Activated T-cell treated with anti-CD3 and anti-CD28 coated beads, Interleukin-2, amount 50 U/mL, for 4 hours (primary cell): ENCODE results near the gene CIAO2B. TPM values are rescaled to one million over a fixed set of nuclear protein-coding genes. Genes with fewer than 3 reads are reported as not detected.
"Not testable (repeated sequence)": the region's sequence is repeated elsewhere in the genome, so short reads cannot be mapped to it uniquely, and the experiment has no call there.

Experiments
- ATAC-seq, 2 donors: fragments of 200-7000 bp; cut with Tn5 transposase; one replicate each; pipeline ENCODE4 v1.10.0; 2021
- DNase-seq: peaks from one replicate; pipeline ENCODE4 v3.0.0-alpha.2; 2020
- H3K27me3 Mint-ChIP-seq: one replicate; pipeline ENCODE4 v1.8.0; 2021; ENCODE audit warnings: low read depth, mixed read lengths
- H3K36me3 Mint-ChIP-seq: one replicate; pipeline ENCODE4 v1.8.0; 2022; ENCODE audit warnings: mixed read lengths; ENCODE audit not compliant: insufficient read depth
- H3K4me1 Mint-ChIP-seq: one replicate; pipeline ENCODE4 v1.8.0; 2021; ENCODE audit warnings: low read depth, mixed read lengths
- H3K4me3 Mint-ChIP-seq: one replicate; pipeline ENCODE4 v1.8.0; 2021; ENCODE audit warnings: mild to moderate bottlenecking, moderate library complexity, mixed read lengths
- H3K9me3 Mint-ChIP-seq: one replicate; pipeline ENCODE4 v1.8.0; 2021; ENCODE audit warnings: mixed read lengths
- total RNA-seq, 3 donors: library from RNA; stranded (reverse); gene quantifications; one replicate each; pipeline ENCODE4 v1.2.1, GENCODE V29; 2021

CIAO2B gene
- total RNA-seq, 3 donors from 2014 or later, result 201 to 220 (median 212) TPM

- DNase-seq (no peak), ATAC-seq (peak in 1 of 2 donors; percentile 12)
- Mint-ChIP-seq H3K4me3 (peak overlapping the region; percentile 82), H3K36me3 (no peaks in the 10 kb centered on the region), H3K9me3 (peaks cover 4% of the 10 kb centered on the region), H3K27me3 (peaks cover 40% of the 10 kb centered on the region), H3K4me1 (peaks cover 18% of the 10 kb centered on the region)
Measured at GRCh38 chr16:66948837-66949225, 14.6 kb upstream of the CIAO2B start.

- ATAC-seq, result peak; percentile 29 to 31
- H3K4me1 Mint-ChIP-seq, result peaks cover 18% of the 10 kb centered on the region
- DNase-seq, result no peak
- no peaks in the 10 kb centered on the region for H3K36me3 Mint-ChIP-seq
- H3K9me3 Mint-ChIP-seq, result peaks cover 4% of the 10 kb centered on the region
- H3K27me3 Mint-ChIP-seq, result peaks cover 39% of the 10 kb centered on the region
- peak overlapping the region; percentile 82 for H3K4me3 Mint-ChIP-seq
Measured at GRCh38 chr16:66948134-66948836, 14.1 kb upstream of the CIAO2B start.

GRCh38 chr16:66947302-66948065 lies 13.3 kb upstream of the CIAO2B start:
- peak; percentile 82 for DNase-seq

GRCh38 chr16:66946974-66947301 lies 12.7 kb upstream of the CIAO2B start:
- H3K4me1 Mint-ChIP-seq, result peaks cover 18% of the 10 kb centered on the region

More at GRCh38 chr16:66947302-66948065, 13.3 kb upstream of the CIAO2B start:
- Mint-ChIP-seq H3K9me3 (peaks cover 4% of the 10 kb centered on the region), H3K4me3 (peak overlapping the region; percentile 82), H3K4me1 (peaks cover 18% of the 10 kb centered on the region), H3K36me3 (peaks cover 6% of the 10 kb centered on the region), H3K27me3 (peaks cover 33% of the 10 kb centered on the region)
- peak; percentile 86 to 87 for ATAC-seq

GRCh38 chr16:66946541-66946940 lies 12.3 kb upstream of the CIAO2B start:
- ATAC-seq, result no peak
- H3K9me3 Mint-ChIP-seq, result peaks cover 2% of the 10 kb centered on the region
- H3K4me1 Mint-ChIP-seq, result peaks cover 18% of the 10 kb centered on the region
- no peak overlapping the region for H3K4me3 Mint-ChIP-seq
- DNase-seq, result no peak
- H3K27me3 Mint-ChIP-seq, result peaks cover 24% of the 10 kb centered on the region
- H3K36me3 Mint-ChIP-seq, result peaks cover 11% of the 10 kb centered on the region

More at GRCh38 chr16:66946974-66947301, 12.7 kb upstream of the CIAO2B start:
- peaks cover 28% of the 10 kb centered on the region for H3K27me3 Mint-ChIP-seq
- no peak overlapping the region for H3K4me3 Mint-ChIP-seq
- H3K9me3 Mint-ChIP-seq, result peaks cover 4% of the 10 kb centered on the region
- DNase-seq (no peak), ATAC-seq (no peak)
- peaks cover 9% of the 10 kb centered on the region for H3K36me3 Mint-ChIP-seq

- Mint-ChIP-seq H3K4me1 (peaks cover 18% of the 10 kb centered on the region), H3K9me3 (no peaks in the 10 kb centered on the region), H3K4me3 (no peak overlapping the region), H3K27me3 (peaks cover 18% of the 10 kb centered on the region), H3K36me3 (peaks cover 11% of the 10 kb centered on the region)
- ATAC-seq (no peak), DNase-seq (no peak)
Measured at GRCh38 chr16:66945939-66946338, 11.7 kb upstream of the CIAO2B start.

- ATAC-seq, H3K4me3 Mint-ChIP-seq, DNase-seq, H3K9me3 Mint-ChIP-seq: not testable (repeated sequence)
- Mint-ChIP-seq H3K4me1 (peaks cover 18% of the 10 kb centered on the region), H3K36me3 (peaks cover 12% of the 10 kb centered on the region), H3K27me3 (peaks cover 11% of the 10 kb centered on the region)
Measured at GRCh38 chr16:66944971-66945370, 10.8 kb upstream of the CIAO2B start.

GRCh38 chr16:66944054-66944441 lies 9.8 kb upstream of the CIAO2B start:
- H3K27me3 Mint-ChIP-seq, result peaks cover 2% of the 10 kb centered on the region
- no peak for ATAC-seq
- H3K4me1 Mint-ChIP-seq, result peaks cover 17% of the 10 kb centered on the region
- no peaks in the 10 kb centered on the region for H3K9me3 Mint-ChIP-seq
- H3K4me3 Mint-ChIP-seq, result no peak overlapping the region
- no peak for DNase-seq
- peaks cover 15% of the 10 kb centered on the region for H3K36me3 Mint-ChIP-seq

GRCh38 chr16:66943426-66944053 lies 9.3 kb upstream of the CIAO2B start:
- no peak overlapping the region for H3K4me3 Mint-ChIP-seq

GRCh38 chr16:66942981-66943380 lies 8.8 kb upstream of the CIAO2B start:
- ATAC-seq (no peak), DNase-seq (no peak)
- Mint-ChIP-seq H3K4me1 (peaks cover 7% of the 10 kb centered on the region), H3K27me3 (no peaks in the 10 kb centered on the region), H3K36me3 (peaks cover 15% of the 10 kb centered on the region), H3K9me3 (no peaks in the 10 kb centered on the region), H3K4me3 (no peak overlapping the region)

More at GRCh38 chr16:66943426-66944053, 9.3 kb upstream of the CIAO2B start:
- H3K4me1 Mint-ChIP-seq, result peaks cover 13% of the 10 kb centered on the region
- ATAC-seq (no peak), DNase-seq (no peak)
- H3K27me3 Mint-ChIP-seq, result no peaks in the 10 kb centered on the region
- H3K9me3 Mint-ChIP-seq, result no peaks in the 10 kb centered on the region
- H3K36me3 Mint-ChIP-seq, result peaks cover 15% of the 10 kb centered on the region

- Mint-ChIP-seq H3K4me1 (peaks cover 19% of the 10 kb centered on the region), H3K4me3 (no peak overlapping the region), H3K27me3 (no peaks in the 10 kb centered on the region), H3K9me3 (no peaks in the 10 kb centered on the region), H3K36me3 (peaks cover 20% of the 10 kb centered on the region)
- no peak for DNase-seq
- ATAC-seq, result no peak
Measured at GRCh38 chr16:66940236-66940635, 6.0 kb upstream of the CIAO2B start.

- Mint-ChIP-seq H3K4me3 (no peak overlapping the region), H3K27me3 (no peaks in the 10 kb centered on the region), H3K36me3 (peaks cover 20% of the 10 kb centered on the region), H3K4me1 (peaks cover 22% of the 10 kb centered on the region), H3K9me3 (no peaks in the 10 kb centered on the region)
- ATAC-seq, result no peak
- DNase-seq, result no peak
Measured at GRCh38 chr16:66939366-66939765, 5.2 kb upstream of the CIAO2B start.

GRCh38 chr16:66937725-66938337 lies 3.6 kb upstream of the CIAO2B start:
- Mint-ChIP-seq H3K9me3 (no peaks in the 10 kb centered on the region), H3K4me3 (no peak overlapping the region), H3K27me3 (no peaks in the 10 kb centered on the region), H3K4me1 (peaks cover 35% of the 10 kb centered on the region), H3K36me3 (peaks cover 28% of the 10 kb centered on the region)
- ATAC-seq (no peak), DNase-seq (no peak)

GRCh38 chr16:66936889-66937554 lies 2.8 kb upstream of the CIAO2B start:
- Mint-ChIP-seq H3K36me3 (peaks cover 28% of the 10 kb centered on the region), H3K9me3 (no peaks in the 10 kb centered on the region), H3K4me3 (peak overlapping the region; percentile 99), H3K27me3 (no peaks in the 10 kb centered on the region), H3K4me1 (peaks cover 43% of the 10 kb centered on the region)
- DNase-seq (no peak), ATAC-seq (no peak)
